ENCODE data around the gene CRYBA2. TPM values are rescaled to one million over a fixed set of nuclear protein-coding genes. Genes with fewer than 3 reads are reported as not detected.

CRYBA2 gene
- total and polyA plus RNA-seq, 9 of the 15 experiments (the other 6 are each of a cell fraction or from before 2014, with no cell fraction given): 0.11 to 1.8 (median 0.62) TPM; not detected in 5

- TF ChIP-seq, protein P1, sequence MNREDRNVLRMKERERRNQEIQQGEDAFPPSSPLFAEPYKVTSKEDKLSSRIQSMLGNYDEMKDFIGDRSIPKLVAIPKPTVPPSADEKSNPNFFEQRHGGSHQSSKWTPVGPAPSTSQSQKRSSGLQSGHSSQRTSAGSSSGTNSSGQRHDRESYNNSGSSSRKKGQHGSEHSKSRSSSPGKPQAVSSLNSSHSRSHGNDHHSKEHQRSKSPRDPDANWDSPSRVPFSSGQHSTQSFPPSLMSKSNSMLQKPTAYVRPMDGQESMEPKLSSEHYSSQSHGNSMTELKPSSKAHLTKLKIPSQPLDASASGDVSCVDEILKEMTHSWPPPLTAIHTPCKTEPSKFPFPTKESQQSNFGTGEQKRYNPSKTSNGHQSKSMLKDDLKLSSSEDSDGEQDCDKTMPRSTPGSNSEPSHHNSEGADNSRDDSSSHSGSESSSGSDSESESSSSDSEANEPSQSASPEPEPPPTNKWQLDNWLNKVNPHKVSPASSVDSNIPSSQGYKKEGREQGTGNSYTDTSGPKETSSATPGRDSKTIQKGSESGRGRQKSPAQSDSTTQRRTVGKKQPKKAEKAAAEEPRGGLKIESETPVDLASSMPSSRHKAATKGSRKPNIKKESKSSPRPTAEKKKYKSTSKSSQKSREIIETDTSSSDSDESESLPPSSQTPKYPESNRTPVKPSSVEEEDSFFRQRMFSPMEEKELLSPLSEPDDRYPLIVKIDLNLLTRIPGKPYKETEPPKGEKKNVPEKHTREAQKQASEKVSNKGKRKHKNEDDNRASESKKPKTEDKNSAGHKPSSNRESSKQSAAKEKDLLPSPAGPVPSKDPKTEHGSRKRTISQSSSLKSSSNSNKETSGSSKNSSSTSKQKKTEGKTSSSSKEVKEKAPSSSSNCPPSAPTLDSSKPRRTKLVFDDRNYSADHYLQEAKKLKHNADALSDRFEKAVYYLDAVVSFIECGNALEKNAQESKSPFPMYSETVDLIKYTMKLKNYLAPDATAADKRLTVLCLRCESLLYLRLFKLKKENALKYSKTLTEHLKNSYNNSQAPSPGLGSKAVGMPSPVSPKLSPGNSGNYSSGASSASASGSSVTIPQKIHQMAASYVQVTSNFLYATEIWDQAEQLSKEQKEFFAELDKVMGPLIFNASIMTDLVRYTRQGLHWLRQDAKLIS (CRISPR knock-in tag; IDR thresholded peaks at IDR 0.05): no peak
- no peak for TF ChIP-seq HNRNPUL1 (IDR thresholded peaks at IDR 0.05; ENCODE audit: low read length)
- peak; percentile 61 for TF ChIP-seq SMARCE1 (IDR thresholded peaks at IDR 0.05)
- TF ChIP-seq ADNP (tag; IDR thresholded peaks at IDR 0.05): no peak
- no peak for TF ChIP-seq CREB3 (tag; conservative IDR thresholded peaks at IDR 0.05; ENCODE audit: low read depth)
- TF ChIP-seq, protein P2, sequence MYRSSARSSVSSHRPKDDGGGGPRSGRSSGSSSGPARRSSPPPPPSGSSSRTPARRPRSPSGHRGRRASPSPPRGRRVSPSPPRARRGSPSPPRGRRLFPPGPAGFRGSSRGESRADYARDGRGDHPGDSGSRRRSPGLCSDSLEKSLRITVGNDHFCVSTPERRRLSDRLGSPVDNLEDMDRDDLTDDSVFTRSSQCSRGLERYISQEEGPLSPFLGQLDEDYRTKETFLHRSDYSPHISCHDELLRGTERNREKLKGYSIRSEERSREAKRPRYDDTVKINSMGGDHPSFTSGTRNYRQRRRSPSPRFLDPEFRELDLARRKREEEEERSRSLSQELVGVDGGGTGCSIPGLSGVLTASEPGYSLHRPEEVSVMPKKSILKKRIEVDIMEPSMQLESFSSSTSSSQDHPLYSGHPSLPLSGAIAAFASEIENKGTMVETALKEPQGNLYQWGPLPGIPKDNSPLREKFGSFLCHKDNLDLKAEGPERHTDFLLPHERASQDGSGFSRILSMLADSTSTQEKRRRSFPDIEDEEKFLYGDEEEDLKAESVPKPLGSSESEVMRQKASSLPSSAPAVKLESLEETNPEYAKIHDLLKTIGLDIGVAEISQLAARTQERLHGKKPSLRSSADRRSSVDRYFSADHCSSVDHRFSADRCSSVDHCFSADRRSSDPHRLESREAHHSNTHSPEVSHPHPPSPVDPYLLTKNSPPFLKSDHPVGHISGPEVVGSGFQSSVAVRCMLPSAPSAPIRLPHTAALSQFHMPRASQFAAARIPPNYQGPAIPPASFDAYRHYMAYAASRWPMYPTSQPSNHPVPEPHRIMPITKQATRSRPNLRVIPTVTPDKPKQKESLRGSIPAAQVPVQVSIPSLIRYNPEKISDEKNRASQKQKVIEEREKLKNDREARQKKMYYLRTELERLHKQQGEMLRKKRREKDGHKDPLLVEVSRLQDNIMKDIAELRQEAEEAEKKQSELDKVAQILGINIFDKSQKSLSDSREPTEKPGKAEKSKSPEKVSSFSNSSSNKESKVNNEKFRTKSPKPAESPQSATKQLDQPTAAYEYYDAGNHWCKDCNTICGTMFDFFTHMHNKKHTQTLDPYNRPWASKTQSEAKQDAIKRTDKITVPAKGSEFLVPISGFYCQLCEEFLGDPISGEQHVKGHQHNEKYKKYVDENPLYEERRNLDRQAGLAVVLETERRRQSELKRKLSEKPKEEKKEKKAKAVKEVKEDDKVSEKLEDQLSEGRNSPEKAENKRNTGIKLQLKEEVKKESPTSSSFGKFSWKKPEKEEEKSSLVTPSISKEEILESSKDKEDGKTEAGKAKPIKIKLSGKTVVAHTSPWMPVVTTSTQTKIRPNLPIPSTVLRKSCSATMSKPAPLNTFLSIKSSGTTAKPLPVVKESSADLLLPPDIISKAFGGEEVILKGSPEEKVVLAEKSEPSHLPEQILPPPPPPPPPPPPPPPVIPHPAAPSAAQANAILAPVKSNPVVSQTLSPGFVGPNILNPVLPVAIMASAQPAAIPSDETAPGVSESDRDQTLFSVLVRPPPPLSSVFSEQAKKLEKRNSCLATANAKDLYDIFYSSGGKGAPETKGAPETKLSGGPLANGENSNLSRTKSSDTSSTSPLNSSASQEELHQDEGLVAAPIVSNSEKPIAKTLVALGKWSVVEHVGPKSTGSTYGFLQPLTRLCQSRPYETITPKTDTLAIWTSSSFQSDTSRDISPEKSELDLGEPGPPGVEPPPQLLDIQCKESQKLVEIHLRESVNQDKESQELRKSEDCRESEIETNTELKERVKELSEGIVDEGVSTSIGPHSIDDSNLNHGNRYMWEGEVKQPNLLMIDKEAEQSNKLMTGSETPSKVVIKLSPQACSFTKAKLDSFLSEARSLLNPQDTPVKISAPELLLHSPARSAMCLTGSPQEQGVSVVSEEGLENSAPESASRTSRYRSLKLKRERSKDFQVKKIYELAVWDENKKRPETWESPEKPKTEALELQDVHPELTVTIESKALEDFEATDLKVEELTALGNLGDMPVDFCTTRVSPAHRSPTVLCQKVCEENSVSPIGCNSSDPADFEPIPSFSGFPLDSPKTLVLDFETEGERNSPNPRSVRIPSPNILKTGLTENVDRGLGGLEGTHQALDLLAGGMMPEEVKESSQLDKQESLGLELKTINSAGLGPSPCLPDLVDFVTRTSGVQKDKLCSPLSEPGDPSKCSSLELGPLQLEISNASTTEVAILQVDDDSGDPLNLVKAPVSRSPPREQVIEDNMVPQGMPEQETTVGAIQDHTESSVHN (IDR thresholded peaks at IDR 0.05; ENCODE audit: borderline replicate concordance in 1 of 2, low read depth in 1 of 2): peak in 1 of 2 experiments; percentile 73; a peak in 2 of 4 replicates
- no peak for TF ChIP-seq SPI1 (IDR thresholded peaks at IDR 0.05; ENCODE audit: borderline replicate concordance, low read depth, low read length)
- TF ChIP-seq MAFF (IDR thresholded peaks at IDR 0.05; ENCODE audit: low read length): peak; percentile 95
- peak; percentile 82 for TF ChIP-seq TAF9B (IDR thresholded peaks at IDR 0.05; ENCODE audit: partially characterized antibody)
- no peak for TF ChIP-seq ZNF696 (CRISPR knock-in tag; conservative IDR thresholded peaks at IDR 0.05)
- peak; percentile 79 for TF ChIP-seq FOSL1 (tag; conservative IDR thresholded peaks at IDR 0.05)
- TF ChIP-seq HBP1 (CRISPR knock-in tag; IDR thresholded peaks at IDR 0.05): no peak
These were observed 29.0 kb downstream of the CRYBA2 start (continued) for GRCh38 chr2:218964041-218964771.

All from K562 (cell line).